CD4-positive, alpha-beta T cell treated with Interleukin-17A for 4 hours (primary cell): ENCODE measurements around the gene NT5M.

ENCODE experiments used
- DNase-seq: peaks from one replicate; pipeline ENCODE4 v3.0.0-alpha.2; 2020; ENCODE audit warnings: mixed read lengths

The NT5M gene

DNA sequence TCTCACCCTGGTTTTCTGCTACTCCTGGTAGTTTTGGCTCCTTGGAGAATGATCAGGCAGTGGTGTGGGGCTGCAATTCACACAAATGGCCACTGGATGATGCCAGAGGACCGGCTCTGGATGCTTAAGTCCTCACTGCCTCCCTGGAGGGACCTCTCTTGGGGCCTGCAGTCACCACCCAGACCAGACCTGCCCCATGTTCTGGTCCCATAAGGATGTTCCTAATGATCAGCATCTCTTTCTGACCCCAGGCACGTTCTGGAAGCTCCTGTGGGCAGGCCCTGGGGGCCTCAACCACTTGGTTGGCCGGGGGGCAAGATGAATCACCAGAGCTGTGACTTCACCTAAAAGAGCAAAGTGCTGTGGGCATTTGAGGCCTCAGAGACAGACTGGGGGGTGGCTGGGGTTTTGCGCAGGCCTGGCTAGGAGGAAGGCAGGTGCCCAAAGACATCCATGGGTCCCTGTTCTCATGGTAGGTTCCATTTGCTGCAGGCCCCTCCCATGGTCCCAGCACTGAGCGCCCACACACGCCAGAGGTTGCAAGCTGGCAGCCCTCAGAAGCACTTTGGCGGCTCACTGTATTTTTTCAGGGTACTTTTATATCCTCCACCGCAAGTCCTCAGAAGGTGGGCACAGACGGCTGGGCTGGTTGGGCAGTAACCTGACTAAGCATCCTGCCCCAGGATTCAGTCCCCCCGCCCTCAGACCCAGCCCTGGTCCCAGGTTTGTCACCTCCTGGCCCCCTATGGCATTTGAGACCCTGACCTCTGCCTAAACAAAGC, 53.2 kb downstream of the NT5M start:
- DNase-seq, result peak; percentile 75

GRCh38 chr17:17356931-17357270, 53.7 kb downstream of the NT5M start:
- no peak for DNase-seq

DNA sequence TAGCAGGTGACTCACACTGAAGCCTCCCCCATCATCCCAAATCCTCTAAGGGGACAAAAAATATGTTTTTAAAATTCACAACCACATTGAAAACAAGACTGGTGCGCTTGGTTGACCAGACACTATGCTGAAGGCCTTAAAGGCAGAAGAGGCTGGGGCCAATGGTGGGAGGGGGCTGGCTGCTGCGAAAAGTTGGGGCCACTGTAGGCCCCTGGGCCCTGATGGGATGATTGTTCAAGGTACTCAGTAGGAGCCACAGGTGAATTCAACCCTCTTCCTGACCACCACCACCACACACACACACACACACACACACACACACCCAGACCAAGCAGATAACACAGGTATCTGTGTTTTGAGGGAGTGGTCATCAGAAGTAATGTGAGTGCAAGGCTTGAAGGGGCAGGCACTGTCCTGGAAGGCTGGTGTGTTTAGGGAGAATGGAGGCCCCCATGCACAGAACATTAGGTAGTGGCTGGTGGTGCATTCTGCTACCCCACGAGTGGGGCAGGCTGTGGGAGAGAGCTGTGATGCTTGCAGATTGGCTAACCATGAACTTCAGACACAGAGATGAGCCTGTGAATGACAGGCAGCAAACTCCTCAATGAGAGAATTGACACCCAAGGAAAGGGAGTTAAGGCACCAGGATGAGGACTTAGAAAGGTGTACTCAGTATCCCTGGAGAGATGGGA, 55.0 kb downstream of the NT5M start:
- no peak for DNase-seq

DNA sequence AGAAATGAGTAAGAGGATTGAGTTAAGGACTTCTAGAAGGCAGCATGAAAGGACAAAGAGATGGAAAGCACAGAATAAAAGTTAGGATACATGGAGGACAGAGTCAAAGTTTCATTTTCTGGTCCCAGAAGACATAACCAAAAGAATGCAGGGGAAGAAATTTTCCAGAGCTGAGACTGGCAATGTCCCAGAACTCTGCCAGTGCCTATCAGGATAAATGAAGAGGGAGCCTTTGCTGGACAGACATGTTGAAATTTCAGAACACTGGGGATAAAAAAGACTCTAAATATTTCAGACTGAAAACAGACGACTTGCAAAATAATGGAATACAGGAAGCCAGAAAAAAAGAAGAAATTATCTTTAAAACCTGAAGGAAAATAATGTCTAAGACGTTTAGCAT, 55.7 kb downstream of the NT5M start:
- DNase-seq, result no peak

- no peak for DNase-seq
Observed at GRCh38 chr17:17359271-17359670, 56.1 kb downstream of the NT5M start.

DNA sequence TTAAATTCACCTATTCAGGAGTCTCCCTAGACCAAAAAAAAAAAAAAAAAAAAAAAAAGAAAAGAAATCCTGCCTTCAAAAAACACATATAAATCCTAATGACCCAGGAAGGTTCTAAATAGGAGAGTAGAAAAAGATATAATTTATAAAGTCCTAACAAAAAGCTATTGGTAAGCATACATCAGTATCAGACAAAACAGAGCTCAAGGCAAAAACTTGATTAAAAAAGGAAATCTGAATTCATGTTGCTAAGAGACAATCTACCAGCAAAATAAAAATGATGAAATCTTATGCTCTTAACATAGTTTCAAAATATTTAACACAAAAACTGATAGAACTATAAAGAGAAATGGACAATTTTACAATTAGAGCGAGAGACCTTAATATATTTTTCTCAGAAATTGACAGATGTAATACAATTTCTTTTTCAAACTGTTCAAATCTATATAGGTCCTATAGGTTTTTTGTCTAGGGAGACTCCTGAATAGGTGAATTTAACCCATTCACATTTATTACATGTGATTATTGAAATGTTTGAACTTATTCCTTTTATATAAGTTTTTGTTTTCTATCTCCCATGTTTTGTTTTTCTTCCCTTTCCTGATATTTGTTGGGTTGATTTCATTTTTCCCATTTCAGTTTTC, 57.0 kb downstream of the NT5M start:
- DNase-seq, result no peak

DNA sequence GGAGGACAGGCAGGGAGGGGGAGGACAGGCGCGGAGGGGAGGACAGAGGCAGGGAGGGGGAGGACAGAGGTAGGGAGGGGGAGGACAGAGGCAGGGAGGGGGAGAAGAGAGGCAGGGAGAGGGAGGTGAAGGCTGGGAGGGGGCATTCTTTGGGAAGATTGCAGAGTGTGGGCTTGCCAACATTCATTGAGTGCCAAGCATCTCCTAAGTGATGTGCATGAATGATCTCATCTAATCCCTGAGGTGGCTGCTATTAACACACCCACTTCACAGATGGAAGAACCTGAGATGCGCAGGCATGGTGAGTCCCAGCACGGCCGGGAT, 58.3 kb downstream of the NT5M start:
- DNase-seq, result no peak

GRCh38 chr17:17361867-17362539, 58.8 kb downstream of the NT5M start:
- no peak for DNase-seq

- no peak for DNase-seq
Observed at GRCh38 chr17:17362540-17362930, 59.4 kb downstream of the NT5M start.

- no peak for DNase-seq
Observed at GRCh38 chr17:17363638-17364337, 60.6 kb downstream of the NT5M start.

DNA sequence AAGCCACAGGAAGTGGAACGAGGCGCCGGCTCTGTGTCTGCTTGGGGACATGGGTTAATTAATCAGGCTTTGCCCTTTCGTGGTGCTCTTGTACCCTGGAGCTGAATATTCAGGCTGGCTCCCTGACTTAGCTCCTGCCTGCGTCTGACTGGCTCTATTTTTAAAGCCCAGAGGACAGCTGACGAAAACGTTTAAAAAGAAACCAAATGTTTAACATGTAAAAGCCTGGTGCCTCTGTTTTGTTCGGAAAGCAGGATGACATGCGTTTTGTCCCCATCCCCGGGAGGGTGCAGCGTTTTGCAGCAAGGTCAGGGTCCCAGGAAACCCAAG, 61.1 kb downstream of the NT5M start:
- no peak for DNase-seq

DNA sequence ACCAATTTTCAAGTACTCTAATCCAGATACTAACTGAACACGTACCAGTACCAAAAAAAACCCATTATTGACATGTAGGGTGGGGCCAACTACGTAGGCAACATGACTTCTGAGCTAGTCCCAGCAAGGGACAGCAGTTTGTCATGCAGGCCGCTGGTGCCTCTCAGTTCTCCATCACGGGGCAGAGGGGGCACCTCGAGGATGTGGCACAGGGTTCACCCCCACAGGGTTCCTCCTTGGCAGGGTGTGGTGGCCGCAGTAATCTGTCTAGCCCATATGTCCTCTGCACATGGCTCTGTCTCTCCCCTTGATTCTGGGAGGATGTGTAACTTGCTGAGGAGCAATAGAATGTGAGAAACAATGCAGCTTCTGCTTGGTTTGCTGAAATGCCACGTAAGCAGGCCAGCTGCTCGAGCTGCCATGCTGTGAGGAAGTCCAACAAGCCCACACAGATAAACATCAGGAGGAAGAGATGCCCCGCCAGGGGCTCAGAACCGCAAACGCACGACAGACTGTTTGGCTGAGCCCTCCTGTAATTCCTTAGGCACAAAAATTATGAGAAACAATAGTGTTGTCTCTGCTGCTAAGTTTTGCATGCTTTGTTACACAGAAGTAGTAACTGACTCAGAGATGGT, 62.4 kb downstream of the NT5M start:
- no peak for DNase-seq

GRCh38 chr17:17366235-17366634, 63.1 kb downstream of the NT5M start:
- DNase-seq, result no peak

DNA sequence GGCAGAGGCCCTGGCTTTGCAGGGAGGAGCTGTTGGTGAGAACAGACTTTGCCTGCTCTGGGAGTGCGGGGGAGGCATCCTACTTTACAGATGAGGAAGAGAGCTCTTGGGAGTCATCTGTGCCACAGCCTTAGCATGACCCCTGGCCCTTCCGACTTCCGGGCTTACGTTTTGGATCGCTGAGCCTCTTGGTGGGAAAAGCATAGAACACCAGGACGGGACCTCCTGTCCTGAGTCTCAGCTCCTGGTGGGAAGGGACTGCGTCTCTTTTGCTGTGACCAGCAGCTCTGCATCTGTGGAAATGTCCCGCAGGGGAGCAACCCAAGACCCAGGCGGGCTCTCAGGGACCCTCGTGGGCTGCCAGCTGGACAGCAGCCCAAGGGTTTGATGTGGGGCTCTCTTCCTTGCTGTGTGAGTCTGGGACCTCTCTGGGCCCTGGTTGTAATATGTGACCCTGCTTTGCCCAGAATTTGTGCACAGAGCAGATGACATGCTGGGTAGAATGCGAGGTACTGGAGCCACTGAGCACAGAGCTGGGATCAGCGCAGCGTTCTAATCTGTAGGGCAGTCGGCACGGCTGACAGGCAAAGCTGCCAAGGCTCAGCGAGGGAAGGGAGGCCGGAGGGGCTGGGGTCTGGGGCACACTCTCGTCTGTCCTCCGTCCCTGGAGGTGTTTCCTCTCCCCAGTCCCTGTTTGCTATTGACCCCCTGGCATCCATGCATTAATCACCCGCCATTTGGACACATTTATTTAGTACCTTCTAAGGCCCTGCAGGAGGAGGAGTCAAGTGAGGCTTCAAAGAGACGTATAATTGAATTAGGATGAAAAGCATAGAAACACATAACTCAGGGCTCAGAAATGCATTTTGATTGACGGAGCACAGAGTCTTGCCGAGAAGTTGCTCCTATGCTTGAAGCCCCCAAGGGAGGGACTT, 64.0 kb downstream of the NT5M start:
- DNase-seq, result no peak

DNA sequence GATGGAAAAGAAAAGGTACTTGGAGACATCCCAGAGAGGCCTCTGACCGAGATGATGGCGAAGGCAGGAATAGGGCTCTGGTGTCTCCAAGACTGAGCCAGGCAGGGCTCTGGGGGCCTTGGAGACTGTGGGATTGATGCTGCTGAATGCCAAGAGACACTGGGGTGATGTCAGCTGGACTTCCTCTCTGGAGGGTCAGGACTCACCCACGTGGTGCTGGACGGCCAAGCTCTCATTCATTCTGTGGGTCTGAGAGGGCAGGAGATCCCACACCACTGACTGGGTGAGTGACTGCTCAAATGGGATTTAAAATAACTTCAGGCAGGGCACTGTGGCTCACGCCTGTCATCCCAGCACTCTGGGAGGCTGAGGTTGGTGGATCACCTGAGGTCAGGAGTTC, 64.8 kb downstream of the NT5M start:
- DNase-seq, result no peak

DNA sequence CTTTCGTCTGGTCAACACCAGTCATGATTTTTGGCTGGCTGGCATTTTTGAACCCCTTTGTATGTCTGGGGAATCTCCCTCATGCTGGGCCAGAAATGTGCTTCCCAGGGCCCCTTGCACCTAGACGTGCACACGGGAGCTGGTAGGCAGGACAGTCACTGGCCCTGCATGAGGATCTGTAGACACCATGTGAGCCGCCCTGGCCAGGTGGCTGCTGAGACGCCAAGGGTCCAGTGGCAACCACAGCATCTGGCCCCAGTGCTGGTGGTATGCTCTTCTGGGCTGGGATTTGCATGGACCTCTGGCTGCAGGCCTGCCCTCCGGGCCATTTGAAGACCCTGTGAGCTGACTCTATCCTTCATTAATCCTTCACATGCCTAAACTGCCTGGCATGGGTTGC, 67.5 kb downstream of the NT5M start:
- no peak for DNase-seq

- DNase-seq, result no peak
Observed at GRCh38 chr17:17372856-17373520, 69.8 kb downstream of the NT5M start.

GRCh38 chr17:17375841-17376240, 72.7 kb downstream of the NT5M start:
- DNase-seq, result no peak

DNA sequence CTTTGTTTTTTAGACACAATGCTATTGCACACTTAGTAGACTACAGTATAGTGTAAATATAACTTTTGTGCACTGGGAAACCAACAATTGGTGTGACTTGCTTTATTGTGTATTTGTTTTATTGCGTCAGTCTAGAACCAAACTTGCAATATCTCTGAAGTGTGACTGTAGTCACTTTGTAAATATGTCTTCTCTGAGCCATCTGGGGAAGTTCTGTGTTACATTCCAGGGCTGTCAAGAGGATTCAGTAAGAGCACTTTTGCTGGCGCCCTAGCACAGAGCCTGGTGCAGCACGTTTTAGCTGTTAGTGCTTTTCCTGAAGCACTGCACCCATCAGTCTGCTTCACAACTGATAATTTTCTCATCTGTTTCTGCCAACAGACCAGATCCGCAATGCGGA, 73.2 kb downstream of the NT5M start:
- no peak for DNase-seq

DNA sequence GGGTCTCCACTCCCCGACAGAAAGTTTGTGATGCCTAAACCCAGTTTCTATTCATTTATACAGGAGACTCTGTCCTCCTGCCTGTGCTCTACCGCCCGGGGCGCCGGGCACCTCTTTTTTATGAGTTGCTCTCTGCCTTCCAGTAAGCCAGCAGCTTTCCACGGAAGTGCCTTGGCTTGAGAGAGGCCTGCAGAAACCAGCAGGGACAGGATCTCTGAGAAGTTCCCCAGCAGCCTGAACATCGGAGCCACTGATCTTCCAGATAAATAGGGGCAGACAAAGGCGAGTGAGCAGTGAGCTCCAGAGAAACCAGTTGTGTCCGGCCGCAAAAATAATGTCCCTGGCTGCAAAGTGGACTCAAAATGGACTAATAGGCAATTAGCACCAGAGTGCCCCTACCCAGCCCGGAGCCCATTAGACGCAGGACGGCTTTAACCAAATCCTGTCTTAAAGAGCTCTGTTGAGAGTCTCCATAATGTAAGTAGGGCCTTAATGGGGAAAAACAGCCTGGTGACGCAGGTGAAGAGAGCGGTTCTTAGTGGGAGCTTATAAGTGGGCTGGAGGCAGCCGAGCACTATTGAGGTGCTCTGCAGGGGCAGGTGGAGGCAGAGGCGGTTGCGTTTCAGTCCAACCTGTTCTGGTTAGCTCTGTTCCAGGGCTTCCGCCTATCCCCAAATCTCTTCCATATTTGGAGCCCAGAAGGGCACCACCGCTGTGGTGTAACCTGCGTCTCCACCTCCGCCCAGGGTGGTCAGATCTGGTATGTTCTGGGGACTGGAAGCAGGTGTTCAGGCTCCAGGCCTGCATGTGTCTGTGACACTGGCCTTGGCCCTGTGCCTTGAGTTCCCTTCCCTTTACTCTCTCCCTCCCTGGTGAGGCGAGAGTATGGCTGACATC, 74.1 kb downstream of the NT5M start:
- no peak for DNase-seq
